Activated B cell treated with CpG ODN at 0.5 μM for 24 hours (primary cell): ENCODE measurements around the gene KANK3. TPM values are rescaled to one million over a fixed set of nuclear protein-coding genes. Genes with fewer than 3 reads are reported as not detected.

Experiments used
- ATAC-seq: fragments of 200-7000 bp; cut with Tn5 transposase; one replicate; pipeline ENCODE4 v1.10.0; 2021; ENCODE audit warnings: low read depth, mild to moderate bottlenecking, moderate library complexity
- CTCF ChIA-PET: fragments of 350-600 bp; sonication (Branson Sonifier 250); formaldehyde crosslinking; loops from one replicate; lab custom pipeline; 2021; ENCODE audit warnings: antibody characterized with exemption; lab: Charles Lee
- POLR2A ChIA-PET: fragments of 350-600 bp; sonication (Branson Sonifier 250); formaldehyde crosslinking; loops from one replicate; lab custom pipeline; 2021; ENCODE audit warnings: antibody characterized with exemption; lab: Charles Lee
- DNase-seq: peaks from one replicate; pipeline ENCODE4 v3.0.0; 2022
- H3K27ac Mint-ChIP-seq: one replicate; pipeline ENCODE4 v1.8.0; 2020; ENCODE audit warnings: mixed read lengths
- H3K27me3 Mint-ChIP-seq: one replicate; pipeline ENCODE4 v1.8.0; 2021; ENCODE audit warnings: mixed read lengths
- H3K36me3 Mint-ChIP-seq: one replicate; pipeline ENCODE4 v1.8.0; 2021; ENCODE audit warnings: low read depth, mixed read lengths
- H3K4me1 Mint-ChIP-seq: one replicate; pipeline ENCODE4 v1.8.0; 2021; ENCODE audit warnings: mixed read lengths
- H3K4me3 Mint-ChIP-seq: one replicate; pipeline ENCODE4 v1.8.0; 2020; ENCODE audit warnings: mild to moderate bottlenecking, mixed read lengths
- H3K9me3 Mint-ChIP-seq: one replicate; pipeline ENCODE4 v1.8.0; 2020; ENCODE audit warnings: mixed read lengths
- CTCF ChIP-seq: fragments of 200-600 bp; IDR thresholded peaks from one replicate; pipeline ENCODE4 v1.8.0; 2022; ENCODE audit warnings: antibody characterized with exemption, mild to moderate bottlenecking
- intact Hi-C: fragments of 100-400 bp; cut with micrococcal nuclease; formaldehyde crosslinking; loops from one replicate; pipeline ENCODE4 v1.15.1; 2024
- total RNA-seq: library from RNA; stranded (reverse); gene quantifications from 2 replicates; pipeline ENCODE4 v1.2.3, GENCODE V29; 2022

Gene KANK3
- 0.07 and 0.29 TPM in 2 replicates for total RNA-seq

- peak; percentile 74 for DNase-seq
- ChIA-PET POLR2A (interaction anchor here (0.6 kb wide), 1 partner anchor 11 kb away, joined by 6 read pairs; no protein-coding TSS in a partner anchor), CTCF (interaction anchor here (1.2 kb wide), 1 partner anchor 9 kb away, joined by 4 read pairs; no protein-coding TSS in a partner anchor)
- peaks cover 21% of the 10 kb centered on the region for H3K27me3 Mint-ChIP-seq
- peak within 1 kb of the TSS; percentile 75 for H3K4me3 Mint-ChIP-seq
- intact Hi-C loops: loop anchor here (1.0 to 5.0 kb wide), 3 partner anchors 35 to 169 kb away; partner anchors contain the start of genes CD320, RAB11B and ZNF414
- peak; percentile 100 for ATAC-seq
- H3K4me1 Mint-ChIP-seq: peaks cover 6% of the 10 kb centered on the region
- no peak within 1 kb of the TSS for H3K27ac Mint-ChIP-seq
- no peak for TF ChIP-seq CTCF
- no peaks in the 10 kb centered on the region for H3K9me3 Mint-ChIP-seq
- H3K36me3 Mint-ChIP-seq: no peaks in the 10 kb centered on the region
Observed at GRCh38 chr19:8342684-8343482, at the start of gene KANK3. TSS of gene KANK3 (minus strand) at chr19:8343262. CDS start at chr19:8337828, 5,434 bp downstream.

- no peaks in the 10 kb centered on the region for H3K27me3 Mint-ChIP-seq
- ChIA-PET POLR2A (interaction anchor here (0.6 to 0.7 kb wide), 4 partner anchors 21 to 71 kb away, joined by 3 to 13 read pairs (median 4); partner anchors contain the start of genes MARCHF2, NDUFA7 and RPS28), CTCF (no interaction called here)
Observed at GRCh38 chr19:8392017-8392591, 49.0 kb upstream of the KANK3 start.

GRCh38 chr19:8391198-8392016 is 48.3 kb upstream of the KANK3 start:
- DNase-seq (no peak), ATAC-seq (no peak)
- CTCF ChIA-PET: interaction anchor here (1.2 kb wide), 1 partner anchor 22 kb away, joined by 4 read pairs; the partner anchor contains the start of gene MARCHF2
- TF ChIP-seq CTCF: no peak
- Mint-ChIP-seq H3K9me3 (peaks cover 3% of the 10 kb centered on the region), H3K36me3 (peaks cover 19% of the 10 kb centered on the region), H3K4me1 (peaks cover 31% of the 10 kb centered on the region), H3K27ac (peak overlapping the region; percentile 46), H3K4me3 (peak overlapping the region; percentile 76), H3K27me3 (no peaks in the 10 kb centered on the region)
- POLR2A ChIA-PET: interaction anchor here (0.6 to 2.2 kb wide), 6 partner anchors 22 to 690 kb away, joined by 3 to 17 read pairs (median 7); partner anchors contain the start of genes FCER2, MARCHF2, NDUFA7 and RPS28
- intact Hi-C loops: loop anchor here (5.0 to 10.0 kb wide), 2 partner anchors 49 to 127 kb away; partner anchors contain the start of gene KANK3

More at GRCh38 chr19:8392017-8392591, 49.0 kb upstream of the KANK3 start:
- intact Hi-C loops: loop anchor here (5.0 to 10.0 kb wide), 2 partner anchors 50 to 127 kb away; partner anchors contain the start of gene KANK3
- Mint-ChIP-seq H3K27ac (peak overlapping the region; percentile 46), H3K4me3 (no peak overlapping the region), H3K9me3 (no peaks in the 10 kb centered on the region), H3K4me1 (peaks cover 36% of the 10 kb centered on the region), H3K36me3 (peaks cover 21% of the 10 kb centered on the region)
- no peak for ATAC-seq
- no peak for DNase-seq
- no peak for TF ChIP-seq CTCF

- intact Hi-C loops: loop anchor here (1.0 to 10.0 kb wide), 7 partner anchors 23 to 470 kb away; partner anchors contain the start of genes HNRNPM, KANK3, MARCHF2 and NDUFA7
- ChIA-PET CTCF (interaction anchor here (1.2 kb wide), 1 partner anchor 22 kb away, joined by 4 read pairs; the partner anchor contains the start of gene MARCHF2), POLR2A (interaction anchor here (0.5 to 2.2 kb wide), 12 partner anchors 9 to 689 kb away, joined by 3 to 17 read pairs (median 4); partner anchors contain the start of genes FCER2, HNRNPM, MARCHF2 and NDUFA7)
- ATAC-seq (peak; percentile 64), DNase-seq (peak; percentile 86)
- Mint-ChIP-seq H3K27me3 (no peaks in the 10 kb centered on the region), H3K36me3 (peaks cover 14% of the 10 kb centered on the region), H3K9me3 (peaks cover 3% of the 10 kb centered on the region), H3K27ac (peak overlapping the region; percentile 75), H3K4me1 (peaks cover 27% of the 10 kb centered on the region), H3K4me3 (peak overlapping the region; percentile 76)
- no peak for TF ChIP-seq CTCF
Observed at GRCh38 chr19:8390617-8390981, 47.5 kb upstream of the KANK3 start.
